Muscle layer of colon (tissue), 2 donors: ENCODE results near the gene SYNGAP1.

Experiments
- H3K27ac ChIP-seq: one replicate; pipeline ENCODE4 v1.7.0; 2013; ENCODE audit warnings: low read depth, mild to moderate bottlenecking, low read length, moderate library complexity
- H3K27me3 ChIP-seq, 2 donors: one replicate each; pipeline ENCODE4 v1.7.0; 2013; ENCODE audit warnings: low read length in 2 of 2, mild to moderate bottlenecking in 2 of 2; ENCODE audit not compliant: insufficient read depth in 2 of 2, control insufficient read depth in 1 of 2
- H3K36me3 ChIP-seq: one replicate; pipeline ENCODE4 v1.7.0; 2013; ENCODE audit warnings: mild to moderate bottlenecking, low read length; ENCODE audit not compliant: insufficient read depth
- H3K4me1 ChIP-seq: one replicate; pipeline ENCODE4 v1.7.0; 2013; ENCODE audit warnings: mild to moderate bottlenecking, low read length; ENCODE audit not compliant: insufficient read depth
- H3K4me3 ChIP-seq, 2 donors: one replicate each; pipeline ENCODE4 v1.7.0; 2013; ENCODE audit warnings: low read length in 2 of 2, low read depth in 1 of 2, mild to moderate bottlenecking in 1 of 2, moderate library complexity in 1 of 2
- H3K9ac ChIP-seq: one replicate; pipeline ENCODE4 v1.7.0; 2013; ENCODE audit warnings: low read length
- H3K9me3 ChIP-seq: one replicate; pipeline ENCODE4 v1.7.0; 2013; ENCODE audit warnings: mild to moderate bottlenecking, low read length
- donor health status: abdominal sarcoma.
- donor health status: Adenocarcinoma of cecum.

Gene SYNGAP1

GRCh38 chr6:33443619-33444504, 24.0 kb downstream of the SYNGAP1 start:
- Histone ChIP-seq H3K27ac (no peak overlapping the region), H3K4me1 (no peaks in the 10 kb centered on the region), H3K9me3 (no peaks in the 10 kb centered on the region), H3K4me3 (no peak overlapping the region), H3K9ac (no peak overlapping the region), H3K36me3 (peaks cover 60% of the 10 kb centered on the region), H3K27me3 (no peaks in the 10 kb centered on the region)

GRCh38 chr6:33445119-33445603, 25.3 kb downstream of the SYNGAP1 start:
- Histone ChIP-seq H3K27me3 (no peaks in the 10 kb centered on the region), H3K9me3 (no peaks in the 10 kb centered on the region), H3K9ac (no peak overlapping the region), H3K4me1 (no peaks in the 10 kb centered on the region), H3K27ac (no peak overlapping the region), H3K36me3 (peaks cover 62% of the 10 kb centered on the region), H3K4me3 (no peak overlapping the region)

- no peak overlapping the region for H3K9ac ChIP-seq
- H3K27me3 ChIP-seq: no peaks in the 10 kb centered on the region
- H3K27ac ChIP-seq: no peak overlapping the region
- peaks cover 50% of the 10 kb centered on the region for H3K36me3 ChIP-seq
- no peak overlapping the region for H3K4me3 ChIP-seq
- no peaks in the 10 kb centered on the region for H3K4me1 ChIP-seq
- no peaks in the 10 kb centered on the region for H3K9me3 ChIP-seq
Observed at GRCh38 chr6:33446356-33446755, 26.5 kb downstream of the SYNGAP1 start.

- no peaks in the 10 kb centered on the region for H3K27me3 ChIP-seq
- H3K9me3 ChIP-seq: no peaks in the 10 kb centered on the region
- no peak overlapping the region for H3K4me3 ChIP-seq
- peaks cover 32% of the 10 kb centered on the region for H3K36me3 ChIP-seq
- no peak overlapping the region for H3K9ac ChIP-seq
- H3K27ac ChIP-seq: no peak overlapping the region
- peaks cover 8% of the 10 kb centered on the region for H3K4me1 ChIP-seq
Observed at GRCh38 chr6:33450434-33450833, 30.6 kb downstream of the SYNGAP1 start.

- Histone ChIP-seq H3K36me3 (peaks cover 38% of the 10 kb centered on the region), H3K27me3 (no peaks in the 10 kb centered on the region), H3K4me3 (no peak overlapping the region), H3K4me1 (peaks cover 13% of the 10 kb centered on the region), H3K9ac (no peak overlapping the region), H3K9me3 (no peaks in the 10 kb centered on the region), H3K27ac (no peak overlapping the region)
Observed at GRCh38 chr6:33451606-33452005, 31.7 kb downstream of the SYNGAP1 start.

GRCh38 chr6:33452496-33452895, 32.6 kb downstream of the SYNGAP1 start:
- no peak overlapping the region for H3K27ac ChIP-seq
- H3K9me3 ChIP-seq: no peaks in the 10 kb centered on the region
- H3K4me3 ChIP-seq: no peak overlapping the region
- no peak overlapping the region for H3K9ac ChIP-seq
- peaks cover 31% of the 10 kb centered on the region for H3K36me3 ChIP-seq
- peaks cover 13% of the 10 kb centered on the region for H3K4me1 ChIP-seq
- H3K27me3 ChIP-seq: no peaks in the 10 kb centered on the region

DNA sequence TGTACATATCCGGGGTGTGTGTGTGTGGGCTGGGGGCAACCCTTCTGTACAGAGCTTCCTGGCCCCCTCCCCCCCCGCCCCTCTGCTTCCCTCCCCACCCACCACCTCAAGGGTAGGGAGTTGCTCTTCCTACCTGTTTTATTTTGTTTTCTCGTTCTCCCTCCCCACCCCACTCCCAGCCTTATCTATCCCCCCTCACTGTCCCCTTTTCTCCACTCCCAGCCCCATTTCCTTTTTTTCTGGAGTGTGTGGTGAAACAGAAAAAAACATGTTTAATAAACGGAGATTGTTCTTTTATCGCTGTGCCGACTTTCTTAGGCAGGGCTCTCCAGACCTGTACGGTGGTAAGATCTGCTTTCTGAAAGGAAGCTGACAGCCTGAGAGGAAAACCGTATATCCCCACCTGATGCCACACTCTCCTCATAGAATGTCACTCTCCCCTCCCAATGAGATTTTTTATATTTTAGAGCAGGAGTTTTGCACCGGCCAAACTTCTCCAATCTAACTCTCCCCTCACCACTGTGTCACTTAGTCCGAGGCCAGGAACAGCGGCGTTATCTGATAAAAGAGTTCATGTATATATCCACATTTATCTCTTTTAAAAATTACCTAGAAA, 33.6 kb downstream of the SYNGAP1 start:
- Histone ChIP-seq H3K36me3 (peaks cover 21% of the 10 kb centered on the region), H3K9me3 (no peaks in the 10 kb centered on the region), H3K27ac (peak overlapping the region; percentile 92), H3K4me1 (peaks cover 13% of the 10 kb centered on the region), H3K9ac (peak overlapping the region; percentile 81), H3K27me3 (no peaks in the 10 kb centered on the region), H3K4me3 (peak overlapping the region; percentile 62 to 94)

DNA sequence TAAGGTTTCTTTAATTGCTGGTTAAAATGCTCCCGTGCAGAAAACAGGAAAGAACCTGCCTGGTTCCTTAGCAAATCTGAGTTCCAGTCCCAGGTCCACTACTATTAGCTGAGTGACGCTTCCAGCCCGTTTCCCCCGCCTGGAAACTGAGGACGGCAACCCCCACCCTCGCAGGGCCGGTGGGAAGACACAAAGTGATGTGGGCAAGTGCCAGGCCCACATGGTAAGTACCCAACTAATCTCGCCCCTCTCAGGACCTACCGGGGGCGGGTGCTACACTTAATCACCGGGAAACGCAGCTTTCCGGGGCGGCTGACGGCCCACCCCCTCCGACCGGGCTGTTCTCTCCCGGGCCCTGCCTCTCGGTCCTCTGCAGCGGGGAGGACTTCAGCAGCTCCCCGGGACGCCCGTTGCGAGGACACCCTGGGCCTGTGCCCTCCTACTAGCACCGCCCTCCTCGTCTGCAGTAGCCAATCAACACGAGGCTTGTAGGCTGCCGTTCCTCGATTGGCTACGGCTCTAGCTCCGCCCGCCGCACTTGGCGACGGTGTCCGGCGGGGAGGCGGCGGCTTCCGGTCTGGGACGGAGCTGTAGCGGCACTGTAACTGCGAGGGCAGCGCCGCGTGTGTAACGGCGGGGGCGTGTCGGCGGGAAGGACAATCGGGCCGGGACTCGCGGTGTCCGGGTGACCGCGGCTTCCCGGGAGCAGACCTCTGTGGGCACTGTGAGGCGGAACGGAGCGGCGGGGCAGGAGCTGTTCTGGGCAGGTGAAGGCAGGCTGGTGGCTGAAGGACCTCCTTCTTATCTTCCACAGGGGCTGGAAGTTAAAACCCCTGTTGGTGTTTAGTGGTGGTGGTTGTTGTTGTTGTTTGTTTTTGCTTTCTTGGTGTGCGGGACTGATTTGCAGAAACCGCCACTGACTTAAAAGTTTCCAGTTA, 34.4 kb downstream of the SYNGAP1 start, which contains the start of gene ZBTB9:
Gene ZBTB9 (plus strand): TSS at position 568 of the 938 bp plus-strand sequence. CDS start 525 bp downstream, outside the sequence.
- Histone ChIP-seq H3K27ac (peak within 1 kb of the TSS; percentile 92), H3K9ac (peak within 1 kb of the TSS; percentile 81), H3K4me1 (peaks cover 13% of the 10 kb centered on the region), H3K9me3 (no peaks in the 10 kb centered on the region), H3K4me3 (peak within 1 kb of the TSS; percentile 62 to 94), H3K36me3 (peaks cover 13% of the 10 kb centered on the region), H3K27me3 (no peaks in the 10 kb centered on the region)

- Histone ChIP-seq H3K9me3 (no peaks in the 10 kb centered on the region), H3K4me3 (peak overlapping the region; percentile 62 to 94), H3K27me3 (no peaks in the 10 kb centered on the region), H3K9ac (peak overlapping the region; percentile 68), H3K4me1 (peaks cover 13% of the 10 kb centered on the region), H3K27ac (no peak overlapping the region), H3K36me3 (peaks cover 13% of the 10 kb centered on the region)
Observed at GRCh38 chr6:33455051-33455450, 35.2 kb downstream of the SYNGAP1 start.

DNA sequence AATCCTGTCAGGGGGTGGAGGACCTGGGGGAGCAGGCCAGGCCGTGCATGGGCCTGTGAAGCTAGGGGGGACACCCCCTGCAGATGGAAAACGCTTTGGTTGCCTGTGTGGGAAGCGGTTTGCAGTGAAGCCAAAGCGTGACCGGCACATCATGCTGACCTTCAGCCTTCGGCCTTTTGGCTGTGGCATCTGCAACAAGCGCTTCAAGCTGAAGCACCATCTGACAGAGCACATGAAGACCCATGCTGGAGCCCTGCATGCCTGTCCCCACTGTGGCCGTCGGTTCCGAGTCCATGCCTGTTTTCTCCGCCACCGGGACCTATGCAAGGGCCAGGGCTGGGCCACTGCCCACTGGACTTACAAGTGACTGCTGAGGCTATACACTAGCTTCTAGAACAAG, 36.3 kb downstream of the SYNGAP1 start:
- Histone ChIP-seq H3K4me1 (peaks cover 13% of the 10 kb centered on the region), H3K27me3 (no peaks in the 10 kb centered on the region), H3K27ac (no peak overlapping the region), H3K9me3 (no peaks in the 10 kb centered on the region), H3K36me3 (peaks cover 13% of the 10 kb centered on the region), H3K9ac (no peak overlapping the region), H3K4me3 (no peak overlapping the region)

DNA sequence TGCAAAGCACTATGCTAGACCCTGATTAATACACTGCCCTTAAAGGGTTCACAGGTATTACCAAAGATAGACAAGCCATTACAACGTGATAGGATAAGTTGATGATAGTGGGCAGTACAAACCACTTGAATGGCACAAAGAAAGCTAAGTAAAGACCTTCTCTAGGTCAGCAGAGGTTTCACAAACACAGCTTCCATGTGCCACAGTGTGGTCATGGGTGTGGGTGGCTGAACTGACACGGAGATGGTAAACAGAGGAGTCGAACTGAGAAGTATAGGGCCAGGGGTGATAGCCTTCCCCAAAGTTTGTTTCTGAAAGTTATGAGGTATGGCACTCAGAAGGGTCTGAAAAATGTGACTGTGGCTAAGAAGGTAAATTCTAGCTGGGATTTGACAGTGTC, 38.8 kb downstream of the SYNGAP1 start:
- no peaks in the 10 kb centered on the region for H3K27me3 ChIP-seq
- H3K9me3 ChIP-seq: no peaks in the 10 kb centered on the region
- H3K27ac ChIP-seq: no peak overlapping the region
- peaks cover 13% of the 10 kb centered on the region for H3K36me3 ChIP-seq
- H3K9ac ChIP-seq: no peak overlapping the region
- H3K4me3 ChIP-seq: no peak overlapping the region
- peaks cover 13% of the 10 kb centered on the region for H3K4me1 ChIP-seq
